GM21717 (cell line): ENCODE results near the gene NCKAP5.

ENCODE experiments used
- ATAC-seq: cut with Tn5 transposase; IDR thresholded peaks from one replicate; pipeline ENCODE4 v1.9.1; 2021; ENCODE audit warnings: mild to moderate bottlenecking, moderate library complexity; ENCODE audit not compliant: unreplicated experiment

NCKAP5 gene

GRCh38 chr2:133360190-133360589 is 208.1 kb downstream of the NCKAP5 start:
- ATAC-seq: no peak

- ATAC-seq: no peak
Observed at GRCh38 chr2:133352719-133353118, 215.5 kb downstream of the NCKAP5 start.

GRCh38 chr2:133346654-133347053 is 221.6 kb downstream of the NCKAP5 start:
- no peak for ATAC-seq

- no peak for ATAC-seq
Observed at GRCh38 chr2:133345638-133346037, 222.6 kb downstream of the NCKAP5 start.

- ATAC-seq: no peak
Observed at GRCh38 chr2:133344849-133345248, 223.4 kb downstream of the NCKAP5 start.

- no peak for ATAC-seq
Observed at GRCh38 chr2:133343018-133343352, 225.3 kb downstream of the NCKAP5 start.

- no peak for ATAC-seq
Observed at GRCh38 chr2:133342286-133343017, 225.8 kb downstream of the NCKAP5 start.

GRCh38 chr2:133341575-133341974 is 226.7 kb downstream of the NCKAP5 start:
- ATAC-seq: no peak

- ATAC-seq: no peak
Observed at GRCh38 chr2:133338224-133338623, 230.0 kb downstream of the NCKAP5 start.

GRCh38 chr2:133334923-133335322 is 233.3 kb downstream of the NCKAP5 start:
- ATAC-seq: no peak

- ATAC-seq: no peak
Observed at GRCh38 chr2:133333181-133333580, 235.1 kb downstream of the NCKAP5 start.

GRCh38 chr2:133331436-133331835 is 236.8 kb downstream of the NCKAP5 start:
- no peak for ATAC-seq

GRCh38 chr2:133326652-133327397 is 241.4 kb downstream of the NCKAP5 start:
- ATAC-seq: no peak

GRCh38 chr2:133324150-133324561 is 244.1 kb downstream of the NCKAP5 start:
- no peak for ATAC-seq

GRCh38 chr2:133322909-133323308 is 245.4 kb downstream of the NCKAP5 start:
- no peak for ATAC-seq

- no peak for ATAC-seq
Observed at GRCh38 chr2:133317178-133317577, 251.1 kb downstream of the NCKAP5 start.

GRCh38 chr2:133316557-133316956 is 251.7 kb downstream of the NCKAP5 start:
- no peak for ATAC-seq

GRCh38 chr2:133315280-133315679 is 253.0 kb downstream of the NCKAP5 start:
- ATAC-seq: no peak

- ATAC-seq: no peak
Observed at GRCh38 chr2:133314795-133315194, 253.5 kb downstream of the NCKAP5 start.

GRCh38 chr2:133312038-133312729 is 256.1 kb downstream of the NCKAP5 start:
- no peak for ATAC-seq

GRCh38 chr2:133306236-133306635 is 262.0 kb downstream of the NCKAP5 start:
- no peak for ATAC-seq

- no peak for ATAC-seq
Observed at GRCh38 chr2:133304344-133304743, 263.9 kb downstream of the NCKAP5 start.
